Stomach (tissue), 4 donors: ENCODE data around the gene LDAH.

Experiments used
- CTCF ChIP-seq, 7 experiments: fragments of 450-650 bp in 4 of 7; fragments of 200-600 bp in 3 of 7; sonication (generic) in 3 of 7; IDR thresholded peaks; one replicate each; pipeline ENCODE4 v1.5.1; 2016 to 2019; ENCODE audit warnings: antibody characterized with exemption in 7 of 7, control low read depth in 2 of 7, mild to moderate bottlenecking in 1 of 7
- EP300 ChIP-seq: sonication (generic); formaldehyde crosslinking; IDR thresholded peaks from one replicate; pipeline ENCODE4 v1.6.1; 2017; ENCODE audit warnings: antibody characterized with exemption
- POLR2A ChIP-seq, 4 donors: fragments of 450-650 bp; IDR thresholded peaks; one replicate each; pipeline ENCODE4 v1.6.1; 2016; ENCODE audit warnings: antibody characterized with exemption in 4 of 4, control low read depth in 2 of 4, mild to moderate bottlenecking in 1 of 4, moderate library complexity in 1 of 4
- POLR2AphosphoS5 ChIP-seq, 3 donors: sonication (generic); formaldehyde crosslinking; IDR thresholded peaks; one replicate each; pipeline ENCODE4 v1.6.1; 2016; ENCODE audit warnings: antibody characterized with exemption in 3 of 3

- TF ChIP-seq CTCF (IDR thresholded peaks at IDR 0.05): no peak
- no peak for TF ChIP-seq POLR2A (IDR thresholded peaks at IDR 0.05)
- TF ChIP-seq POLR2AphosphoS5 (IDR thresholded peaks at IDR 0.05): no peak
- TF ChIP-seq EP300: no peak
Observed at GRCh38 chr2:20815216-20815615, 7.7 kb downstream of the LDAH start.
